ENCODE results near the gene IL11RA.

Gene IL11RA

DNA sequence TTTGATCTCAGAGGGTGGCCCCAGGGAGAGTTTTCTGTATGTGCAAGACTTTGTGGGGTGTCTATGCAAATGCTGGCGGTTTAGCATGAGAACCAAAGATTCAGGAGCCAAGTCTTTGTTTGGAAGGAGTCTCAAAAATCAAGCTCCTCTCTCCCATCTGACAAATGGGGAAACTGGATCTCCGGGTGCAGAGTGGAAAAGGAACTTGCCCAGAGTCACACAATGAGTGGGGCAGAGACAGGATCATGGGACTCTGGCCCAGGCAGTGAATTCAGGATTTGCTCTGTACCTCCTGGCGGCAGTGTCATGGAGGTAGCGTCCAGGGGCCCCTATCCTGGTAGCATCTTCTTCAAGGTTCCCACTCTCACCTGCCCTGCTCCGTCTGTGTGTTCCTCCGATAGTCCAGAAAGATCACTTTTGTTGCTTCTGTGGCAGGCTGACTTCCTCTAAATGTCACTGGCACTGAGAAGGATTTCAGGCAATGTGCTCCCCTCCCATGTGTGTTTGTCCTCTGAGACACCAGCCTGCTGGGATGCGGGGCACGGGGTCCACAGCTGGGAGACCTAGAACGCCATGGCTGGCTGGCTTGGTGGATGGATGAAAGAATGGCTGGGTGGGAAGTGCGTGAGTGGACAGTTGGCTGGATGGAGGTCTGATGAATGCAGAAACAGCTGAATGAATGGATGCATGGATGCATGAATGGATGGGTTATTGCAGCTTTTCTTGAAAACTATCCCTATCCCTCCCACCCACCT lies 35.5 kb downstream of the IL11RA start:
- no peak for DNase-seq (ENCODE audit: low read depth)

DNA sequence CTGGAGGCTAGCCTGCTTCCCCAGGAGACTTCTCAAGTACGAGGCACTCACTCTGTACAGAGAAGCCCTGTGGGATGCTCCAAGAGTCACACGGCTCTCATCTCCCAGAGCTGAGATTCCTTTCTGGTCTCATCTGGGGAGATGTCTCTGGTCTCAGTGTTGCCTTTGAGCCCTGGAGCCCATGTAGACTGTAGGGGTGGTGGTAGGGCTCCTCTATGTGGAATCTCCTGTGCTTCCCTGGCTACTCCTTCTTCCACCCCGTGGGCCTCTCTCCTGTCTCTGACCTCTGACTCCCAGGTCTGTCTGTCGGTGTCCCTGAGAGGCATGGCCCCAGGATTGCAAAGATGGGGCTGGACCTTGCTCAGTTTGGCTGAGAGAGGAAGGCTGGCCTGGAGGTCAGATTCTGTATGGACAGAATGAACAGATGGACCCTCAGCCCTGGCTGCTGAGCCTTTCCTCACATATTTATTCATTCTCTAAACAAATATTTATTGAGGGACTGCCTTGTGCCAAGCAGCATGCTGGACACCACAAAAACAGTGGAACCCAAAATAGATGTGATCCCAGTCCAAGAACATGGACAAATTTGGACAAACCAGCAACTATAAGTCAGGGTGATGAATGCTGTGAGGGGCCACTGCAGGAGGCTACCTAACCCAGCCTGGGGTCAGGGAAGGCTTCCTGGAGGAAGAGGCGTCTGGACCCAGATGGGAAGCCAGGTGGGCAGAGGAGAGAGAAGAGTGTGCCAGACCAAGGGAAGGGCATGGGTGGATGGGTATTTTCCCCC lies 36.5 kb downstream of the IL11RA start:
- no peak for DNase-seq (ENCODE audit: low read depth)

DNA sequence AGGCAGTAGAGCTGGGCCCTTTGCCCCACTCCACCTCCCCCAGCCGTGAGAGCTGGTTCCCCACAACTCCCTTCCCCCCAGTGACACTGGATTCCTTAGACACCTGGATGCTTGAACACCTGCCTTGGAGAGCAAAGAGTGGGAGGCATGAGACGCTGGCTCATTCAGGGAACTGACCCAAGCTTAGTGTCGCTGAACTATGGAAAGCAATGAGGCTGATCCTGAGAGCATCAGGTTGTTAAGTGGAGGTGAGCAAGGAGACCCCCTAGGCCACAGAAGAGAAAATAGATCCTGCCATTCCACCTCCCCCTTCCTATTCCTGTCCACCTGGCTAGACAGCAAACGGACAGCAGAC lies 37.1 kb downstream of the IL11RA start:
- no peak for DNase-seq (ENCODE audit: low read depth)

DNA sequence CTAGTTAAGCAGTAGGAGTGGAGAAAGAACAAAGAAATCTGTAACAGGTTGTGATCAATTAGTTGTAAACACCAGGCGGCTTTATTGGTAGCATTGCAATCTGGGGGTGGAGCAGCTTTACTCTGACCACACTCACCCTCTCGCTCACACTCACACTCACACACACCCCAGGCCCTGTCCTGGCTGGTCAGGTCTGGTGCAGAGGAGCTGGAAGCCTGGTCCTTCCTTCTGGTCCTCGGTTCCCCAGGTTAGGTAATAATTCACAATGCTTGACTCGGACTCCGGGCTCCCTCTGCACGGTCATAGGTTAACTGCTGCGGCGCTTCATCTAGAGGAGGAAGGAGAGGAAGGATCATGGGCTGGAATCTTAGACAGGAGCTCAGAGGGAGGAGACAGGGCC lies 37.5 kb downstream of the IL11RA start:
- no peak for DNase-seq (ENCODE audit: low read depth)

DNA sequence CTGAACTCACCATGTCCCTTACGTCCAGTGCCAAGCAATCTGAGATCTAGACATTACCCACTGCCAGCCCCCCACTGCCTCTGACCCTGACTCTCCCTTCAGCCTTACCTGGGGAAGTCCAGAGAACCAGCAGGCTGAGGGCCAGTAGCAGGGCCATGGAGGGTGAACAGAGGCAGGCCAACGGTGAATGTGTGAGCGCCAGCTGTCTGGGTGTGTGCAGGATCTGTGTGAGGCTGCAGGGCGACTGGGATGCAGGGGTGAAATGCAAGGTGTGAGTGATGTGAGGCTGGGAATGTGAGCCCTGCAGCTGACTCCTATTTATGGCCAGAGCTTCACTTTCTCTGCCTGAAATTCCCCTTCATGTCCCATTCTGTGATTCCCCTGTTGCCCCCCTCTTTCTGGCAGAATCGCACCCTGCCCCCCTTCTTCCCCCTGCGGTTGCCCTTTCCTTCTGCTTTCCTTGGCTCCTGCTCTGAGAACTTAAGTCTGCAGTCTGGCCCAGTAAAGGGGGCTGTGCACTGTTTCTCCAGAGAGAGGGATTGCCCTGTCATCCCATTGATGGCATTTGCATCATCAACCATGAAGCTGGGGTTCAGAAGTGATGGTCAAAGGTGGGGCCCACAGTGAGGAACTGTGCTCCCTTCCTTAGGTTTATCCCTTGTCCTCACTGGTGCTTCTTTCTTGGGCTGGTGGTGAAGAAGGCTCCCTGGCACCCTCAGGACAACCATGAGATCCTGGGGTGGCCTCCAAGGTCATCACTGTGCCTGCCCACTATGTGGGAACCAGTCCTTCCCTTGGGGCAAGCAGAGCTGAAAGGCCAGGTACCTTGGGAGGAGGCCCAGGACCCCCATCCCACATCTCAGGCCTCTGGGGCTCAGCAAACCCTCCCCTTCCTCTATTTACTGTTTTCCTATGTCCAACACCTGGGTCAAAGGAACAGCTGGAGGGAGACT lies 39.3 kb downstream of the IL11RA start, which contains the start of gene CCL19:
Gene CCL19 (minus strand): TSS at position 294 of the 953 bp plus-strand sequence. CDS start 137 bp downstream, at position 157.
- no peak for DNase-seq (ENCODE audit: low read depth)

DNA sequence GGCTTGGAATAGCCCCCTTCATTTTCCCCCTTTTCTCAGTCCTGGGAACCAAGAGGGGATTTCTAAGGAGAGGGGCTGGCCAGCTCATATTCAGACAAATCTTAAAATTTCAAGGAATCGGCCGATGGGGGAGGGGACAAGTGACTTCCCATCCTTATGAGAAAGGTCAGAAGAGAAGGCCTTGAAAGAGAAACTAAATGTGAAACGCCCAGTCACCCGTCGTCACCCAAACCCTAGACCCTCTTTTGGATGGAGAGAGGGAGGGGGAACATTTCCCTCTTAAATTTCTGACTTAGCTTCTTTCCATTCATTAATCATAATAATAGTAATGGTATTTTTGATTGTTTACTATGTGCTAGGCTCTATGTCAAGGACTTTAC lies 39.9 kb downstream of the IL11RA start:
- no peak for DNase-seq (ENCODE audit: low read depth)

DNA sequence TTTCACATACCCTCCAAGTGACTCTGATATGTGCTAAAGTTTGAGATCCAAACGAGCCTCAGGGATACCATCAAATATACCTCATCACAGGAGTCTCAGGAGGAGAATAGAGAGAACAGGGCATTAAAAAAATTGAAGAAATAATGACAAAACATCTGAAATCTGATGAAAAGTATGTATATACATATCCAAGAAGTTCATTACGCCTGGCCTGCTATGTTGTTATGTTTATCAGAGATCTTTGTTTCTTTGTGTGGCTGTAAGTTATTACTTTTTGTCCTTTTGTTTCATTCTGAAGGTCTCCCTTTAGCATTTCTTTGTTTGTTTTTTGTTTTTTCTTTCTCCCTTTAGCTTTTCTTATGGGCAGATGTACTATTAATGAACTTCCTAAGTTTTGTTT lies 41.6 kb downstream of the IL11RA start:
- DNase-seq (ENCODE audit: low read depth): no peak

DNA sequence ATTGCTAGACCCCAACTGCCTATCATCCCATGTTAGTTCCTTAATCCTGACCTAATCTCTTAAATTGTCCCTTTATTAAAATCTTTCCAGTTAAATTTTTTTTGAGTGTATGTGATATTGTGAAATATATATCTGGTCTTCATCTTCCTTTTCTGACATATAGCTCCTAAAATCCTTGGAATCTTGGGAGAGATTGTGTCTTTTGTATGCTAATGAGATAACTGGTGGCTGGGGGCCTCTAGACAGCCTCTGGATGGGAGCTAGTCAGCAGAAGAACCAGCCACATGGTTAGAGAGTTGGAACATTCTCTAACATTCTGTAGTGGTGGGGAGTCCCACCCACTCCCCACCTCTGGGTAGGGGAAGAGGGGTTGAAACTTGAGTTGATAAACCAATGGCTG lies 42.8 kb downstream of the IL11RA start:
- no peak for DNase-seq (ENCODE audit: low read depth)

DNA sequence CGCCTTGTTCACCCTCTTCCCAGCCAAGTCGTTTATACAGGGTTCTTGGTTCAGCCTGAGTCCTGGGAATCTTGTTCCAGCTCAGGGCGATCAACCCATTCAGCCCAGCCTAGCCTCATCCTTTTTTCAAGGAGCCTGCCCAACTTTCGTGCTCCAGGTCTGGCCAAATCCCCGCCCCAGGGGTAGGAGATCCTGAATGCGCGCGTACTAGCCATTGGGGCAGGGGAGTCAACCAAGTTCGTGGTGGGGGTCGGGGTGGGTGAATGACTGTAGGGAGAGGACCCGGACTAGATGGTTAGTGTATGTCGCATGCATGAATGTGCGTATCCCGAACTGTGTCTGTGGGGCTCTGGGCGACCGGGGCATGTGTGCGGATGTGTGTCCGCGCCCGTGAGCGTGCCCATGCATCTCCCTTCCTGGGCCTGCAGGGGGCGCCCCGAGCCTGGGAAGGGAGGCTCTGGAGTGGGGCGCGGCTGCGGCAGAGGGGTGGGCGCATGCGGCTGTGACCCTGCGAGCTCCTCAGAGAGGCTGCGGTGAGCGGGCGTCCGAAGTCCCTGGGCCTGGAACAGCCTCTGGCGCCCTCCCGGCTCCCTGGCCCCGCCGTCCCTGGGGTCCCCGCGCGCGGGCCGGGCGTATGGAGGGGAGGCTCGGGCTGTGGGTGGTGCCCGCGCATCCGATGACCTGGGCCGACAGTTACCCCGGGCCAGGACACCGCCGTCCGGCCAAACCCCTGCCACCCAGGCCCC lies 49.2 kb downstream of the IL11RA start:
- peak; percentile 55 for DNase-seq (ENCODE audit: low read depth)

DNA sequence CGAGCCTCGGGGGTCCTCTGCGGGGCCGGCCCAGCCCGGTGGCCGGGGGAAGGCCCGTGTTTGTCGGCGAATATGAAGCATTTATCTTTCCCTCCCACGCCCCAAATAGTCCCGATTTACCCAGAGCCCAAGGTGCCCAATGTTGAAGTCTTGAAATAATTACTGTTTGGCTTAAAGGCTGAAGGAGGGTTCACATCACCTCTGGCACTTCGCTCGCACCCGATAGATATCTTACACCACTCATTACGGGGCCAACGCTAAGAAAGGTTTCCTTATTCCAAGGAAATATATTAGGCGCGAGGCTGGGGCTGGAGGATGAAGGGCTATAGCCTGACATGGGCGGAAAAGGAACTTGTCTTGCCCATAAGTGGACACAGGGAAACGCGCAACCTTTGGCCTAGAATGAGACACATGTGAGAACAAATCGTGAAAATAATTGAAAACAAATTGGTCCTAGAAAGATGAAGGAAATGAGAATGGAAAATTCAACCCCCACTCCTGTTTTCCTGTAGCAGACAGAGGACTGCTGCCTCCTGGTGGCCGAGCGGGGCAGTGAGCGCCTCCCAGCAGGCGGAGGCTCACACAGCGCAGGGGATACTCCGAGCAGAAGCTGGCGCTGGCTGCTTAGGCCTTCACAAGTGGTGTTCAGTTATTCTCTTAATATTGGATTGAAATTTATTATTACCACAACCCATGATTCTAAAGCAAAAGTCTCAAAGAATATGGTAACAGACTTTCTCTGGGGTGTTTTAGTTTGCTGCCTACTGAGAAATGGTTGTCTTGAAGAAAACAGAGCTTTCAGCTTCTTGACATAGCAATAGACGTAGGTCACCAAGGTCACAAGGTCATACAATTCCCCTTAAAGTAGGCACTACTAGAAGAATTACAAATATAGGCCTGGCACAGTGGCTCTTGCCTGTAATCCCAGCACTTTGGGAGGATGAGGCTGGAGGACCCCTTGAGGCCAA lies 50.1 kb downstream of the IL11RA start:
- DNase-seq (ENCODE audit: low read depth): peak; percentile 72

DNA sequence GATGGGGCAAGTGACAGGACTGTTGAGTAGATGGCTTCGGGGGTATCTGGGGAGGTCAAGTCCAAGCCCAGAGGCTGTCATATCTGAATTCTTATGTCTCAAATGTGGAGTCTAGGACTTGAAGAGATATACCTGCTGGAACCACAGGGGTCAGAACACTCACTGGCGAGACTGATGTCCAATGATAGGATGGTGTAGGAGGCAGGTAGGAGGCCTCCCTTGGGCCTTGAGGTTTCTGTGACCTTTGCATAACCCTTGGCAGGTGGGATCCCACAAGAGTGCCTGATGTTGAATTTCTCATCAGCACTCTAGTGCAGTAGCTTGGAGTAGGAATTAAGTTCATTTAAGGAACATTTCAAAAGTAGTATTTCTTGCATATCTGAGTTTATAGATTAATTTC lies 55.1 kb downstream of the IL11RA start:
- no peak for DNase-seq (ENCODE audit: low read depth)

DNA sequence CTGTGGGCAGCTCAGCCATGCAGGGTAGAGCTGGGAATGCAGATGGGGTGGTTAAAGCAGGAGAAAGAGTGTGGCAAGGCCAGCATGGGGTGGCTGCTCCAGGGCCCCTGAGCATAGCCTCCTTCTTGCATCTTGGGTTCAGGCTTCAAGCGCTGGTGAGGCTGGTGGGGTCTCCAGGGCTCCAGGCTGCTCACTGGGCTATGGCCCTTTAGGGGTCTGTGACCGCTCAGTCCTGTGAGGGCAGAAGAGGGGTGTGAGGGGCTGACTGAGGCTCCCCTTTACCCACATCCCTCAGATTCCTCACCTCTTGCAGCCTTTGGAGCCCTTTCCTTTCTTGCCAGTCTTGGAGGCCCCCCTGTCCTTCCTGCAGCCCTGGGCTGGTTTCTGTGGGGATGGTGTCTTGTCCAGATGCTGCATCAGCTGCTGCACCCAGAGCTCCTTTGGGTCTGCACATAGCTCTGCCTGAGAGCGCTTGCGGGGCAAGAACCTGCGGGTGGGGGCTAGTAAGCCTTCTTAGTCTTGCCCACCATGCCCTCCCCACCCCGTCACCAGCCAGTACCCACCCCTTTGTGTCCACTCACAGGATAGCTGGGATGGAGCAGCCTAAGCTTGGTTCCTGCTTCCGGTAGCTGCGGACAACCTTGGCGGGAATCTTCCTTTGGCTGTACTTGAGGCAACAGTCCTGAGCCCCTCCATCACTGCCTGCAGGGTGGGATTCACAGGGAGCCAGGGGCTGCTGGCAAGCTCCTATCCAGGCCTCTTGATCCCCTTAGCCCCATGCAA lies 57.4 kb downstream of the IL11RA start:
- no peak for DNase-seq (ENCODE audit: low read depth)

DNA sequence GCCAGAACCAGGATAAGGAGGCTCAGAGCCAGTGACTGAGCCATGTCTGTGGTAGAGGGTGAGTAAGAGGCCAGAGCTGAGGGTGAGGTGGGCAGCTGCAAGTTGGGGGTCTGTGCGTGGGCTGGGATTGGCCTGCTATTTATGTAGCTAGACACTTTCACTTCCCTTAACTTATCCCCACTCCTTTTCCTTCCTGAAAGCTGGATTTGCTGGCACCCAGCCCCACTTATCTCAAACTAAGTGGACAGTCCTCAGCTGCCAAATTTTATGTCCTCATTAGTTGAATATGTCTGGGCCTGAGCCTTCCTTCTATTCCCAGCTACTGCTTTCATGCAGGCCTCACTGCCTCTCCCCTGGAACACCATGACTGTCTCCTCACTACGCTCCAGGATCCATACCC lies 58.0 kb downstream of the IL11RA start, which contains the start of gene CCL21:
Gene CCL21 (minus strand): TSS at position 114 of the 400 bp plus-strand sequence. CDS start 70 bp downstream, at position 44.
- DNase-seq (ENCODE audit: low read depth): no peak

Data from stimulated activated CD8-positive, alpha-beta memory T cell treated with anti-CD3 and anti-CD28 coated beads, Interleukin-15, amount 100 ng/mL, for 24 hours (primary cell).